KMS-11 (cell line): Measurements from ENCODE around the gene IDI2.
"Not testable (repeated sequence)": the region's sequence is repeated elsewhere in the genome, so short reads cannot be mapped to it uniquely, and the experiment has no call there.

ENCODE experiments used
- H2AFZ ChIP-seq: fragments of 200-600 bp; sonication (generic); 2 replicates; pipeline ENCODE4 v1.6.1; 2016; ENCODE audit warnings: antibody characterized with exemption, mixed run types, low read depth
- H3K27ac ChIP-seq: fragments of 200-600 bp; sonication (generic); 2 replicates; pipeline ENCODE4 v1.6.1; 2016; ENCODE audit warnings: mild to moderate bottlenecking, mixed run types
- H3K27me3 ChIP-seq: fragments of 200-600 bp; sonication (generic); 2 replicates; pipeline ENCODE4 v1.6.1; 2017; ENCODE audit warnings: mild to moderate bottlenecking, low read depth, mixed run types, moderate library complexity; ENCODE audit not compliant: insufficient read depth
- H3K36me3 ChIP-seq: fragments of 200-600 bp; sonication (generic); 2 replicates; pipeline ENCODE4 v1.6.1; 2017; ENCODE audit warnings: mild to moderate bottlenecking, mixed run types; ENCODE audit not compliant: insufficient read depth
- H3K4me1 ChIP-seq: fragments of 200-600 bp; sonication (generic); 2 replicates; pipeline ENCODE4 v1.6.1; 2016; ENCODE audit warnings: mild to moderate bottlenecking, low read depth, mixed run types; ENCODE audit not compliant: poor library complexity, severe bottlenecking
- H3K4me2 ChIP-seq: fragments of 200-600 bp; sonication (generic); 2 replicates; pipeline ENCODE4 v1.7.0; 2016; ENCODE audit warnings: mild to moderate bottlenecking, mixed run types
- H3K4me3 ChIP-seq: fragments of 200-600 bp; sonication (generic); IDR thresholded peaks from 2 replicates; pipeline ENCODE4 v1.6.1; 2017; ENCODE audit warnings: low read depth, low read length, mixed read lengths; ENCODE audit not compliant: insufficient read depth
- H3K79me2 ChIP-seq: fragments of 200-600 bp; sonication (generic); 2 replicates; pipeline ENCODE4 v1.6.1; 2016; ENCODE audit warnings: low read depth, mixed run types; ENCODE audit not compliant: insufficient read depth
- H3K9ac ChIP-seq: fragments of 200-600 bp; sonication (generic); 2 replicates; pipeline ENCODE4 v1.6.1; 2016; ENCODE audit warnings: mild to moderate bottlenecking, mixed run types
- H4K20me1 ChIP-seq: fragments of 200-600 bp; sonication (generic); 2 replicates; pipeline ENCODE4 v1.6.1; 2016; ENCODE audit warnings: mild to moderate bottlenecking, mixed run types; ENCODE audit not compliant: insufficient read depth
- CTCF ChIP-seq: fragments of 200-600 bp; sonication (generic); conservative IDR thresholded peaks from 2 replicates; pipeline ENCODE4 v1.6.1; 2017; ENCODE audit warnings: low read depth, mild to moderate bottlenecking, antibody characterized with exemption, low read length, moderate library complexity, mixed read lengths

The IDI2 gene

DNA sequence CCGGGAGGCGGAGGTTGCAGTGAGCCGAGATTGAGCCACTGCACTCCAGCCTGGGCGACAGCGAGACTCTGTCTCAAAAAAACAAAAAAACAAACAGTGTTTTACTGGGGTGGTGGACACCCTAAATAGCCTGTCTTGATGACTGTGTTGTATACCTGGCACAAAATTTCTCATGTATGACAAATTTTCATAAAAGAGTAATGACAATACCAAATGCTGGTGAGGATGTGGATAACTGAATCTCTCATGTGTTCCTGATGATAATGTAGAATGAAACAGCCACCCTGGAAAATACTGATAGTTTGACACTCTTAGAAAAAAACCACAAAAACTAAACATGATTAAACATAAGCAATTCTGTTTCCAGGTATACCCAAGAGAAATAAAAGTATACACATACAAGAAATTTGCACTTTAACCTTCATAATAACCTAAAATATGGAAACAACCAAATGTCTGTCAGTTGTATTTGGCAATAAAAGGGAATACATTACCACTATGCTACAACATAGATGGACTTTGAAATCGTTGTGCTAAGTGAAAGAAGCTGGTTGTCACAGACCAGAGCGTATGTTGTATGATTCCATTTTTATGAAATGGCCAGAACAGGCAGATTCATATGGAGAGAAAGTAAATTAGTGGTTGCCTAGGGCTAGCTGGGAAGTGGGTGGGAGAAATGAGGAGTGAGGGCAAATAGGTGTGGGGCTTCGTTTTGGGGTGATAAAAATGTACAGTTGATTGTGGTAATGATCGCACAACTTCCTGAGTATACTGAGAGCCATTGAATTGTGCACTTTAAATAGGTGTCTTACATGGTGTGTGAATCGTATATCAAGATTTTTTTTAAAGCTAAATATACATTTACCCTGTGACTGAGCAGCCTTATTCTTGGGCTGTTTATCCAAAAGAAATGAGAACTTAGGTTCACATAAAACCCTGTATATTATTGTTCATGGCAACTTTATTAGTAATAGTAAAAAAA lies 43.0 kb upstream of the IDI2 start:
- Histone ChIP-seq H3K4me2 (no peak overlapping the region), H3K27ac (no peak overlapping the region), H3K4me3 (no peak overlapping the region), H3K27me3 (no peaks in the 10 kb centered on the region), H3K79me2 (no peaks in the 10 kb centered on the region), H3K9ac (no peak overlapping the region), H3K36me3 (no peaks in the 10 kb centered on the region), H3K4me1 (no peaks in the 10 kb centered on the region), H2AFZ (no peak overlapping the region), H4K20me1 (no peaks in the 10 kb centered on the region)
- no peak for TF ChIP-seq CTCF

DNA sequence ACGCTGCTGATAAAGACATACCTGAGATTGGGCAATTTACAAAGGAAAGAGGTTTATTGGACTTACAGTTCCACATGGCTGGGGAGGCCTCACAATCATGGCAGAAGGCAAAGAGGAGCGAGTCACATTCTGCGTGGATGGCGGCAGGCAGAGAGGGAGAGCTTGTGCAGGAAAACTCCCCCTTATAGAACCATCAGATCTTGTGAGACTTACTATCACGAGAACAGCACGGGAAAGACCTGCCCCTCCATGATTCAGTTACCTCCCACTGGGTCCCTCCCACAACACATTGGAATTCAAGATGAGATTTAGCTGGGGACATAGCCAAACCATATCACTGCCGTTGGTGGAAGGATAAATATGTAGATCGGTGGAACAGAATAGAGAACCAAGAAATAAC lies 41.1 kb upstream of the IDI2 start:
- H3K27ac ChIP-seq, H2AFZ ChIP-seq, H3K36me3 ChIP-seq, H3K27me3 ChIP-seq, H4K20me1 ChIP-seq, H3K4me2 ChIP-seq, H3K4me3 ChIP-seq, H3K9ac ChIP-seq, H3K4me1 ChIP-seq, H3K79me2 ChIP-seq: not testable (repeated sequence)

DNA sequence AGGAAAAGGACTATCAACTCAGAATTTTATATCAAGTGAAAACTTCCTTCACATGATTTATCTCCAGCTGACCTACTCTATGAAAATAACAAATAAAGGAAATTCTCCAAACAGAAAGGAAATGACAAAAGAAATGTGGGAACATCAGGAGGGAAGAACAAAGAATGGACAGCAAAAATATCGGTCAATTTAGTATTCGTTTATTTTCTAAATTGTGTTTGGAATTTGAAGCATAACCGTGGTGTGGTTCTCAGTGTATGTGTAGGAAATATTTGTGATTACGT lies 39.2 kb upstream of the IDI2 start:
- no peak overlapping the region for H3K4me3 ChIP-seq
- no peak overlapping the region for H3K27ac ChIP-seq
- H2AFZ ChIP-seq: no peak overlapping the region
- no peak for TF ChIP-seq CTCF
- H3K4me1 ChIP-seq: no peaks in the 10 kb centered on the region
- H3K79me2 ChIP-seq: peaks cover 15% of the 10 kb centered on the region
- no peaks in the 10 kb centered on the region for H3K36me3 ChIP-seq
- no peak overlapping the region for H3K9ac ChIP-seq
- H4K20me1 ChIP-seq: no peaks in the 10 kb centered on the region
- no peaks in the 10 kb centered on the region for H3K27me3 ChIP-seq
- no peak overlapping the region for H3K4me2 ChIP-seq

DNA sequence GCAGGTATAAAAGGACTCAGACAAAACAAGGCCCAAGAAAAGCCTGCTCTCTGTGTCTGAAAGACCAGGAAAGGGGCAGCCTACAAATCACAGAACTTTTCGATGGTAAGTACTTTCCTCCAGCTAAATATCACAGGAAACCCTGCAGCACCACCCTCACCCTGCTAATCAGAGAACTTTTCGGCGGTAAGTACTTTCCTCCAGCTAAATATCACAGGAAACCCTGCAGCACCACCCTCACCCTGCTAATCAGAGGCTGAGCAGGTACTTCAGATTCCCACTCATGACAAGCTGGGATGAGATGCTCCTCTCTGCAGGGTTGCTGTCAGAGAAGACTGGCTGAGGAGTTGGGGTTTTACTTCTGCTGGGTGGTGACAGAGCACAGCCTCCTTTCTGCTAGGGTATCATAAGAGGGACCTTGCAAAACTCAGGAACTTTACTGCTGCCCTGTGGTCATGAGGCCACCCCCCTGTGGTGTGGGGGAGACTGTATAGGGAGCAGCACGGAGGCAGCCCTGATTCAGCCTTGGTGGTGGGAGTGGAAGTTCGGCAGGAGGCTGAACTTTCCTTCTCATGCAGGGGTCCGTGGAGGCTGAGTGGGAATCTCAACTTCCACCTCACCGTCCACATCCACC lies 37.7 kb upstream of the IDI2 start:
- Histone ChIP-seq H3K4me2 (no peak overlapping the region), H3K9ac (no peak overlapping the region), H4K20me1 (no peaks in the 10 kb centered on the region), H3K27me3 (no peaks in the 10 kb centered on the region), H2AFZ (no peak overlapping the region), H3K36me3 (no peaks in the 10 kb centered on the region), H3K79me2 (peaks cover 28% of the 10 kb centered on the region), H3K4me1 (peaks cover 10% of the 10 kb centered on the region), H3K4me3 (no peak overlapping the region), H3K27ac (no peak overlapping the region)
- no peak for TF ChIP-seq CTCF
